DND-41 (cell line): ENCODE data around the gene SCGB1A1.

ENCODE experiments used
- ATAC-seq: fragments of 200-7000 bp; cut with Tn5 transposase; 3 replicates; pipeline ENCODE4 v1.9.1; 2021; ENCODE audit warnings: low read depth; ENCODE audit not compliant: insufficient read depth
- DNase-seq: peaks from one replicate; pipeline ENCODE4 v3.0.0-alpha.2; 2020
- H2AFZ ChIP-seq: 2 replicates; pipeline ENCODE4 v1.6.0; 2012; ENCODE audit warnings: low read depth, low read length
- H3K27ac ChIP-seq: 2 replicates; pipeline ENCODE4 v1.5.1; 2012; ENCODE audit warnings: low read length, inconsistent platforms
- H3K27me3 ChIP-seq: fragments of 200-600 bp; sonication (generic); 2 replicates; pipeline ENCODE4 v1.6.0; 2012; ENCODE audit warnings: low read length, mild to moderate bottlenecking, inconsistent platforms; ENCODE audit not compliant: insufficient read depth, poor library complexity
- H3K36me3 ChIP-seq: 2 replicates; pipeline ENCODE4 v1.5.1; 2012; ENCODE audit warnings: low read length, inconsistent platforms; ENCODE audit not compliant: insufficient read depth
- H3K4me1 ChIP-seq: 2 replicates; pipeline ENCODE4 v1.5.1; 2012; ENCODE audit warnings: mild to moderate bottlenecking, low read length; ENCODE audit not compliant: insufficient read depth
- H3K4me2 ChIP-seq: 2 replicates; pipeline ENCODE4 v1.6.0; 2012; ENCODE audit warnings: mild to moderate bottlenecking, moderate library complexity, low read length, inconsistent platforms; ENCODE audit not compliant: insufficient read depth
- H3K4me3 ChIP-seq, 2 experiments: fragments of 200-600 bp in 1 of 2; shearing (Covaris generic) in 1 of 2; 2 replicates each; pipeline ENCODE4 v1.5.1; 2012 to 2016; ENCODE audit warnings: inconsistent platforms in 2 of 2, low read length in 2 of 2, mild to moderate bottlenecking in 2 of 2, low read depth in 1 of 2, moderate library complexity in 1 of 2
- H3K79me2 ChIP-seq: 2 replicates; pipeline ENCODE4 v1.6.0; 2012; ENCODE audit warnings: low read length, inconsistent platforms; ENCODE audit not compliant: insufficient read depth
- H3K9ac ChIP-seq: 2 replicates; pipeline ENCODE4 v1.6.0; 2012; ENCODE audit warnings: low read depth, mild to moderate bottlenecking, inconsistent platforms, low read length, moderate library complexity
- H3K9me3 ChIP-seq: 2 replicates; pipeline ENCODE4 v1.5.1; 2012; ENCODE audit warnings: low read length, moderate library complexity, mild to moderate bottlenecking, inconsistent platforms; ENCODE audit not compliant: insufficient read depth, severe bottlenecking
- H4K20me1 ChIP-seq: 2 replicates; pipeline ENCODE4 v1.6.0; 2012; ENCODE audit warnings: low read length; ENCODE audit not compliant: insufficient read depth
- EZH2 ChIP-seq: IDR thresholded peaks from 3 replicates; pipeline ENCODE4 v1.6.1; 2012; ENCODE audit warnings: borderline replicate concordance, low read depth, mild to moderate bottlenecking, moderate library complexity, low read length, inconsistent platforms; ENCODE audit not compliant: severe bottlenecking
- TF ChIP-seq, protein P1 (sequence below): IDR thresholded peaks from 2 replicates; pipeline ENCODE4 v1.5.1; 2012; ENCODE audit warnings: borderline replicate concordance, low read length, moderate library complexity, mild to moderate bottlenecking; ENCODE audit not compliant: poor library complexity, severe bottlenecking; ENCODE audit errors: extremely low read depth

SCGB1A1 gene

DNA sequence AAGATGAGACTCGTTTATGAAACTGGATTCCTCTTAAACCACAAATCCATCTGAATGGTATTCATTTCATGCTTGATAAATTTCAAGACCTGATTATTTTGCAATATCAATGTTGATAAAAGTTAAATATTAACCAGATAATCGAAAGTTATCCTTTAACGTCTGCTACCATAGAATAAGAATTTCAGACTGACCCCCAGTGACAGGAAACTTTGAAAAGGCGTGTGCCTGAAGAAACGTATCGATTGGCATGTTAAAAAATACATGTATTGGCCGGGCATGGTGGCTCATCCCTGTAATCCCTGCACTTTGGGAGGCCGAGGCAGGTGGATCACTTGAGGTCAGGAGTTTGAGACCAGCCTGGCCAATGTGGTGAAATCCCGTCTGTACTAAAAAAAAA, 13.9 kb downstream of the SCGB1A1 start:
- ATAC-seq (no peak), DNase-seq (no peak)
- Histone ChIP-seq H3K4me1 (no peaks in the 10 kb centered on the region), H2AFZ (no peak overlapping the region), H3K4me3 (no peak overlapping the region), H3K9me3 (no peaks in the 10 kb centered on the region), H3K79me2 (no peaks in the 10 kb centered on the region), H3K27me3 (peaks cover 7% of the 10 kb centered on the region), H3K9ac (no peak overlapping the region), H3K36me3 (no peaks in the 10 kb centered on the region), H4K20me1 (no peaks in the 10 kb centered on the region), H3K4me2 (no peak overlapping the region), H3K27ac (no peak overlapping the region)
- TF ChIP-seq, protein P1, sequence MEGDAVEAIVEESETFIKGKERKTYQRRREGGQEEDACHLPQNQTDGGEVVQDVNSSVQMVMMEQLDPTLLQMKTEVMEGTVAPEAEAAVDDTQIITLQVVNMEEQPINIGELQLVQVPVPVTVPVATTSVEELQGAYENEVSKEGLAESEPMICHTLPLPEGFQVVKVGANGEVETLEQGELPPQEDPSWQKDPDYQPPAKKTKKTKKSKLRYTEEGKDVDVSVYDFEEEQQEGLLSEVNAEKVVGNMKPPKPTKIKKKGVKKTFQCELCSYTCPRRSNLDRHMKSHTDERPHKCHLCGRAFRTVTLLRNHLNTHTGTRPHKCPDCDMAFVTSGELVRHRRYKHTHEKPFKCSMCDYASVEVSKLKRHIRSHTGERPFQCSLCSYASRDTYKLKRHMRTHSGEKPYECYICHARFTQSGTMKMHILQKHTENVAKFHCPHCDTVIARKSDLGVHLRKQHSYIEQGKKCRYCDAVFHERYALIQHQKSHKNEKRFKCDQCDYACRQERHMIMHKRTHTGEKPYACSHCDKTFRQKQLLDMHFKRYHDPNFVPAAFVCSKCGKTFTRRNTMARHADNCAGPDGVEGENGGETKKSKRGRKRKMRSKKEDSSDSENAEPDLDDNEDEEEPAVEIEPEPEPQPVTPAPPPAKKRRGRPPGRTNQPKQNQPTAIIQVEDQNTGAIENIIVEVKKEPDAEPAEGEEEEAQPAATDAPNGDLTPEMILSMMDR: no peak
- no peak for TF ChIP-seq EZH2

DNA sequence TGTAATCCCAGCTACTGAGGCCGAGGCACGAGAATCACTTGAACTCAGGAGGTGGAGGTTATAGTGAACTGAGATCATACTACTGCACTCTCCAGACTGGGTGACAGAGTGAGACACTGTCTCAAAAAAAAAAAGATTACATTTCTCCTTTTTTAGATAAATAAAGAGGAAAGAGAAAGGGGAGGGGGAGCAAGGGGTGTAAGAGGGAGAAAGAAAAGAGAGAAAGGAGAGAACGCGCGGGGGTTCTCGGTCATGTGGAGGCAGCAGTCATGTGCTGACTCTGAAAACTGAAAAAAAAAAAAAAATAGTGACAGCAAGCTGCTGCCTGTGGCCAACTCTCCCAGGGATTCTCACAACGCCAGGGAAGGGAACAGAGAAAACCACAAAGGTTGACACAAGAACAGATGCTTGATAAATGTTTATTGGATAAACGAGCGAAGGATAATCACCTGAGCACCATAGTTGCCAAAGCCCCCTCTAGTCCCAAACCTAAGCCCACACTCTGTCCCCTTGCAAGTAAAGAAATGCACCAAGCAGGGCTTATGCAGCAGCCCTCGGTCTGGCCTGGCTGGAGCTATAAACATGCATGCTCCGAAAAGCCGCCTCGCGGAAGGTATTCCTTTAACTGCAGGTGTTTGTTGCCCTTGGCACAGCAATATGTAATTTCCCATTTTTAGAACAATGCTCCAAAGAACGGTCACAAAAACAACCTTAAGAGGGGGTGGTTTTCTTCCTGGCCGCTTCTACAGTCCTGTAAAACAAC, 14.5 kb downstream of the SCGB1A1 start:
- Histone ChIP-seq H3K4me1 (no peaks in the 10 kb centered on the region), H3K4me2 (no peak overlapping the region), H3K79me2 (no peaks in the 10 kb centered on the region), H3K27me3 (peaks cover 7% of the 10 kb centered on the region), H3K27ac (no peak overlapping the region), H3K9me3 (no peaks in the 10 kb centered on the region), H3K4me3 (no peak overlapping the region), H2AFZ (no peak overlapping the region), H4K20me1 (no peaks in the 10 kb centered on the region), H3K9ac (no peak overlapping the region), H3K36me3 (no peaks in the 10 kb centered on the region)
- no peak for ATAC-seq
- TF ChIP-seq, protein P1: no peak
- no peak for TF ChIP-seq EZH2
- DNase-seq: no peak

GRCh38 chr11:62433904-62434276, 15.1 kb downstream of the SCGB1A1 start:
- no peak overlapping the region for H3K4me3 ChIP-seq
- no peaks in the 10 kb centered on the region for H3K79me2 ChIP-seq
- H3K27me3 ChIP-seq: peaks cover 7% of the 10 kb centered on the region
- no peak overlapping the region for H3K4me2 ChIP-seq
- no peaks in the 10 kb centered on the region for H3K36me3 ChIP-seq
- no peak overlapping the region for H3K9ac ChIP-seq
- H3K27ac ChIP-seq: no peak overlapping the region
- ATAC-seq (no peak), DNase-seq (no peak)
- TF ChIP-seq, protein P1: no peak
- no peak for TF ChIP-seq EZH2
- H3K4me1 ChIP-seq: no peaks in the 10 kb centered on the region
- no peak overlapping the region for H2AFZ ChIP-seq
- H3K9me3 ChIP-seq: no peaks in the 10 kb centered on the region
- no peaks in the 10 kb centered on the region for H4K20me1 ChIP-seq
